Kasumi-1 (cell line): ENCODE measurements around the gene FAM174A.
"Not testable (repeated sequence)": the region's sequence is repeated elsewhere in the genome, so short reads cannot be mapped to it uniquely, and the experiment has no call there.

Source experiments
- DNase-seq, 2 experiments: peaks; one replicate each; lab custom pipeline; 2025; lab: John Stamatoyannopoulos, UW

Gene FAM174A

GRCh38 chr5:100576217-100576751 lies 41.1 kb downstream of the FAM174A start:
- DNase-seq = no peak

- no peak for DNase-seq
Observed at GRCh38 chr5:100577506-100577905, 42.3 kb downstream of the FAM174A start.

- DNase-seq = no peak
Observed at GRCh38 chr5:100584069-100584468, 48.9 kb downstream of the FAM174A start.

GRCh38 chr5:100584889-100585288 lies 49.7 kb downstream of the FAM174A start:
- no peak for DNase-seq

- DNase-seq = no peak
Observed at GRCh38 chr5:100590867-100591266, 55.7 kb downstream of the FAM174A start.

- no peak for DNase-seq
Observed at GRCh38 chr5:100595152-100595811, 60.1 kb downstream of the FAM174A start.

GRCh38 chr5:100595812-100596173 lies 60.6 kb downstream of the FAM174A start:
- no peak for DNase-seq

GRCh38 chr5:100598446-100598845 lies 63.3 kb downstream of the FAM174A start:
- no peak for DNase-seq

GRCh38 chr5:100600298-100600994 lies 65.3 kb downstream of the FAM174A start:
- DNase-seq = no peak

GRCh38 chr5:100603141-100603540 lies 68.0 kb downstream of the FAM174A start:
- no peak for DNase-seq

GRCh38 chr5:100604021-100604420 lies 68.8 kb downstream of the FAM174A start:
- not testable (repeated sequence) for DNase-seq

GRCh38 chr5:100609594-100609993 lies 74.4 kb downstream of the FAM174A start:
- DNase-seq = no peak

GRCh38 chr5:100614308-100614707 lies 79.1 kb downstream of the FAM174A start:
- DNase-seq = no peak

GRCh38 chr5:100615362-100615761 lies 80.2 kb downstream of the FAM174A start:
- DNase-seq = no peak

- DNase-seq = no peak
Observed at GRCh38 chr5:100616291-100616690, 81.1 kb downstream of the FAM174A start.

- no peak for DNase-seq
Observed at GRCh38 chr5:100616981-100617380, 81.8 kb downstream of the FAM174A start.

GRCh38 chr5:100623719-100624118 lies 88.5 kb downstream of the FAM174A start:
- peak; percentile 71 to 85 for DNase-seq

- DNase-seq = no peak
Observed at GRCh38 chr5:100634937-100635534, 99.9 kb downstream of the FAM174A start.
